C4-2B (cell line): ENCODE measurements around the gene MCCD1.

Experiments
- CTCF ChIP-seq: fragments of 450-650 bp; conservative IDR thresholded peaks from 2 replicates; pipeline ENCODE4 v1.5.1; 2017; ENCODE audit warnings: mild to moderate bottlenecking
- ZFX ChIP-seq: fragments of 450-650 bp; IDR thresholded peaks from 2 replicates; pipeline ENCODE4 v1.6.1; 2017

GRCh38 chr6:31538805-31539400 is 10.1 kb downstream of the MCCD1 start:
- no peak for TF ChIP-seq CTCF
- TF ChIP-seq ZFX: no peak
